SK-N-SH treated with all-trans-retinoic acid at 6 μM for 48 hours (cell line): ENCODE measurements around the gene FHIT.

Experiments used
- ATAC-seq: fragments of 200-7000 bp; cut with Tn5 transposase; 3 replicates; pipeline ENCODE4 v1.9.1; 2020; ENCODE audit warnings: mild to moderate bottlenecking, moderate library complexity
- ARNTL ChIP-seq: fragments of 450-650 bp; formaldehyde crosslinking; IDR thresholded peaks from 2 replicates; pipeline ENCODE4 v1.5.0; 2020; ENCODE audit warnings: low read depth, mild to moderate bottlenecking, moderate library complexity, borderline replicate concordance
- BACH2 ChIP-seq: fragments of 250-450 bp; sonication (Bioruptor Pico); IDR thresholded peaks from 2 replicates; pipeline ENCODE4 v1.9.0; 2021; ENCODE audit warnings: mild to moderate bottlenecking, borderline replicate concordance
- ESRRG ChIP-seq: fragments of 250-450 bp; sonication (Bioruptor Pico); IDR thresholded peaks from 2 replicates; pipeline ENCODE4 v1.6.1; 2021; ENCODE audit warnings: mild to moderate bottlenecking
- GLIS3 ChIP-seq: fragments of 250-450 bp; sonication (Bioruptor Pico); IDR thresholded peaks from 2 replicates; pipeline ENCODE4 v1.5.0; 2020; ENCODE audit warnings: mild to moderate bottlenecking, moderate library complexity
- ISL1 ChIP-seq: fragments of 250-450 bp; sonication (Bioruptor Pico); IDR thresholded peaks from 2 replicates; pipeline ENCODE4 v2.1.2; 2022; ENCODE audit warnings: mild to moderate bottlenecking, moderate library complexity
- OSR1 ChIP-seq: fragments of 250-450 bp; sonication (Bioruptor Pico); IDR thresholded peaks from 2 replicates; pipeline ENCODE4 v1.8.0; 2022; ENCODE audit warnings: moderate library complexity, mild to moderate bottlenecking, inconsistent platforms
- PPARA ChIP-seq: fragments of 250-450 bp; sonication (Bioruptor Pico); IDR thresholded peaks from 2 replicates; pipeline ENCODE4 v1.5.0; 2020; ENCODE audit warnings: mild to moderate bottlenecking, borderline replicate concordance
- SNAI2 ChIP-seq: fragments of 250-450 bp; sonication (Bioruptor Pico); IDR thresholded peaks from 2 replicates; pipeline ENCODE4 v1.5.0; 2020; ENCODE audit warnings: mild to moderate bottlenecking, moderate library complexity
- TCF4 ChIP-seq: fragments of 250-450 bp; sonication (Bioruptor Pico); IDR thresholded peaks from 2 replicates; pipeline ENCODE4 v1.8.0; 2021; ENCODE audit warnings: mild to moderate bottlenecking, moderate library complexity, borderline replicate concordance
- TOX ChIP-seq: fragments of 250-450 bp; sonication (Bioruptor Pico); IDR thresholded peaks from 2 replicates; pipeline ENCODE4 v1.8.0; 2021; ENCODE audit warnings: mild to moderate bottlenecking, moderate library complexity, borderline replicate concordance
- ZC3H10 ChIP-seq: fragments of 250-450 bp; sonication (Bioruptor Pico); IDR thresholded peaks from 2 replicates; pipeline ENCODE4 v1.5.1; 2021; ENCODE audit warnings: mild to moderate bottlenecking, moderate library complexity
- ZFP30 ChIP-seq: fragments of 450-650 bp; formaldehyde crosslinking; IDR thresholded peaks from 2 replicates; pipeline ENCODE4 v1.5.0; 2022; ENCODE audit warnings: mild to moderate bottlenecking, moderate library complexity
- ZNF565 ChIP-seq: fragments of 450-650 bp; formaldehyde crosslinking; conservative IDR thresholded peaks from 2 replicates; pipeline ENCODE4 v1.5.0; 2020; ENCODE audit warnings: low read depth, mild to moderate bottlenecking, moderate library complexity
- ZNF70 ChIP-seq: fragments of 450-650 bp; formaldehyde crosslinking; IDR thresholded peaks from 2 replicates; pipeline ENCODE4 v1.5.0; 2020; ENCODE audit warnings: mild to moderate bottlenecking, moderate library complexity
- ZNF8 ChIP-seq: fragments of 450-650 bp; formaldehyde crosslinking; IDR thresholded peaks from 2 replicates; pipeline ENCODE4 v1.5.0; 2020; ENCODE audit warnings: mild to moderate bottlenecking, moderate library complexity
- TF ChIP-seq, protein P1 (sequence below): fragments of 250-450 bp; sonication (Bioruptor Pico); IDR thresholded peaks from 2 replicates; pipeline ENCODE4 v1.8.0; 2020; ENCODE audit warnings: mild to moderate bottlenecking, moderate library complexity, borderline replicate concordance
- TF ChIP-seq, protein P2 (sequence below): fragments of 250-450 bp; sonication (Bioruptor Pico); IDR thresholded peaks from 2 replicates; pipeline ENCODE4 v1.8.0; 2021; ENCODE audit warnings: low read depth, mild to moderate bottlenecking, moderate library complexity, borderline replicate concordance
- TF ChIP-seq, protein P3 (sequence below): fragments of 250-450 bp; sonication (Bioruptor Pico); IDR thresholded peaks from 2 replicates; pipeline ENCODE4 v1.5.0; 2020; ENCODE audit warnings: mild to moderate bottlenecking, moderate library complexity
- TF ChIP-seq, protein P4 (sequence below): fragments of 250-450 bp; sonication (Bioruptor Pico); IDR thresholded peaks from 2 replicates; pipeline ENCODE4 v1.5.1; 2020; ENCODE audit warnings: low read depth, mild to moderate bottlenecking, moderate library complexity
- TF ChIP-seq, protein P5 (sequence below): fragments of 250-450 bp; sonication (Bioruptor Pico); IDR thresholded peaks from 2 replicates; pipeline ENCODE4 v1.5.1; 2021; ENCODE audit warnings: mild to moderate bottlenecking, moderate library complexity

Gene FHIT

DNA sequence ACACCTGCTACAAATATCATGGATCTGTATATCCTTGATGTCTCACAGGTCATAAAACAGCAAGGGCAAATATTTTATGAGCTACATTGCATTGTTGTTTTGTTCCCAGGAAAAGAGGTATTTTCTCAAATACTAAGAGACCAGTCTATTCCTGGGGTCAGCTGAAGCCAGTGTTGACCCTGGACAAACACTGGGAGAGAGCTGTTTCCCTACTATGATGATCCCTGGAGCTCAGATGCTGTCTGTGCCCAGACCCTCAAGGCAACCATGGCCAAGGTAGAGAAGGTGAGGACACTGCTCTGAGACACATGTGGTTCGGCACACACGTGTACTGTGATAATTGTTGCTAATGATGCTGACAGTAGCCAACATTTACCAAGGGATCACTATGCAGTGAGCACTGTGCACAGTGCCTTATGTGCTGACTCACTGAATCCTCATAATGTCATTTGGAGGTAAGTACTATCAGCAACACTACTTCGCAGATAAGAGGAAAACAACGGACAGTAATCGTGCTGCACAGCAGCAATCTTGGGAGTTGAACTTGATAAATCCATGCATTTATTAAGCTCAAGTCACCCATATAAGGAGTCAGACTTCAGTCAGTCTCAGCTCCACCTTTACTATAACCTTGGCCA lies 943.6 kb downstream of the FHIT start:
- no peak for ATAC-seq
- TF ChIP-seq PPARA (no peak), ZC3H10 (CRISPR knock-in tag) (no peak), GLIS3 (CRISPR knock-in tag) (no peak), ISL1 (no peak), BACH2 (CRISPR knock-in tag) (no peak), ZFP30 (CRISPR knock-in tag) (no peak), ZNF70 (no peak), ZNF565 (CRISPR knock-in tag) (no peak), ARNTL (no peak), SNAI2 (CRISPR knock-in tag) (no peak), TOX (CRISPR knock-in tag) (no peak), ESRRG (no peak), ZNF8 (CRISPR knock-in tag) (no peak), OSR1 (no peak)
- TF ChIP-seq, protein P1, sequence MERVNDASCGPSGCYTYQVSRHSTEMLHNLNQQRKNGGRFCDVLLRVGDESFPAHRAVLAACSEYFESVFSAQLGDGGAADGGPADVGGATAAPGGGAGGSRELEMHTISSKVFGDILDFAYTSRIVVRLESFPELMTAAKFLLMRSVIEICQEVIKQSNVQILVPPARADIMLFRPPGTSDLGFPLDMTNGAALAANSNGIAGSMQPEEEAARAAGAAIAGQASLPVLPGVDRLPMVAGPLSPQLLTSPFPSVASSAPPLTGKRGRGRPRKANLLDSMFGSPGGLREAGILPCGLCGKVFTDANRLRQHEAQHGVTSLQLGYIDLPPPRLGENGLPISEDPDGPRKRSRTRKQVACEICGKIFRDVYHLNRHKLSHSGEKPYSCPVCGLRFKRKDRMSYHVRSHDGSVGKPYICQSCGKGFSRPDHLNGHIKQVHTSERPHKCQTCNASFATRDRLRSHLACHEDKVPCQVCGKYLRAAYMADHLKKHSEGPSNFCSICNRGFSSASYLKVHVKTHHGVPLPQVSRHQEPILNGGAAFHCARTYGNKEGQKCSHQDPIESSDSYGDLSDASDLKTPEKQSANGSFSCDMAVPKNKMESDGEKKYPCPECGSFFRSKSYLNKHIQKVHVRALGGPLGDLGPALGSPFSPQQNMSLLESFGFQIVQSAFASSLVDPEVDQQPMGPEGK (CRISPR knock-in tag), result no peak
- TF ChIP-seq, protein P2, sequence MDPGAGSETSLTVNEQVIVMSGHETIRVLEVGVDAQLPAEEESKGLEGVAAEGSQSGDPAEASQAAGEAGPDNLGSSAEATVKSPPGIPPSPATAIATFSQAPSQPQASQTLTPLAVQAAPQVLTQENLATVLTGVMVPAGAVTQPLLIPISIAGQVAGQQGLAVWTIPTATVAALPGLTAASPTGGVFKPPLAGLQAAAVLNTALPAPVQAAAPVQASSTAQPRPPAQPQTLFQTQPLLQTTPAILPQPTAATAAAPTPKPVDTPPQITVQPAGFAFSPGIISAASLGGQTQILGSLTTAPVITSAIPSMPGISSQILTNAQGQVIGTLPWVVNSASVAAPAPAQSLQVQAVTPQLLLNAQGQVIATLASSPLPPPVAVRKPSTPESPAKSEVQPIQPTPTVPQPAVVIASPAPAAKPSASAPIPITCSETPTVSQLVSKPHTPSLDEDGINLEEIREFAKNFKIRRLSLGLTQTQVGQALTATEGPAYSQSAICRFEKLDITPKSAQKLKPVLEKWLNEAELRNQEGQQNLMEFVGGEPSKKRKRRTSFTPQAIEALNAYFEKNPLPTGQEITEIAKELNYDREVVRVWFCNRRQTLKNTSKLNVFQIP (CRISPR knock-in tag), result no peak
- TF ChIP-seq, all 23 proteins: peak for 0

DNA sequence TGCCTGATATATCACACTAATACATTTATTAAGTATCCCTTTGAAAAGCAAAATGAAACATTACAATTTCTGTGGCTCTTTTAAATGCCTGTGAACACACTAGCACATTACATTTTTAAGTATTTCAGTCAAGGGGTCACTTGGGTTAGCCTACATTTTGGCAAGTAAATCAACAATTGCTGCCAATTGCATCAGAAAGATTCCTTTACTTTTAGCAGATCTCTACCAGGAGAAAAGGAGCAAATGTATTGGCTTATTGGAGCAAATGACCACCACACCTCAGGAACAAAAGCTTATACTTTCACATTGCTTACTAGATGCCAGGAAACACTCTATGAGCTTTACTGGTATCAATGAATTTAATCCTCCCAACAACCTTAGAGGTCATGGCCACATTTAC lies 947.1 kb downstream of the FHIT start:
- ATAC-seq, result no peak

More for the DNA sequence above, 947.1 kb downstream of the FHIT start:
- TF ChIP-seq ZFP30 (CRISPR knock-in tag), result no peak
- no peak for TF ChIP-seq TCF4 (CRISPR knock-in tag)
- no peak for TF ChIP-seq ISL1
- TF ChIP-seq, protein P1 (CRISPR knock-in tag), result no peak
- TF ChIP-seq, protein P2 (CRISPR knock-in tag), result no peak
- TF ChIP-seq SNAI2 (CRISPR knock-in tag), result no peak
- no peak for TF ChIP-seq ESRRG
- TF ChIP-seq ZC3H10 (CRISPR knock-in tag), result no peak
- no peak for TF ChIP-seq ZNF8 (CRISPR knock-in tag)
- TF ChIP-seq, protein P3, sequence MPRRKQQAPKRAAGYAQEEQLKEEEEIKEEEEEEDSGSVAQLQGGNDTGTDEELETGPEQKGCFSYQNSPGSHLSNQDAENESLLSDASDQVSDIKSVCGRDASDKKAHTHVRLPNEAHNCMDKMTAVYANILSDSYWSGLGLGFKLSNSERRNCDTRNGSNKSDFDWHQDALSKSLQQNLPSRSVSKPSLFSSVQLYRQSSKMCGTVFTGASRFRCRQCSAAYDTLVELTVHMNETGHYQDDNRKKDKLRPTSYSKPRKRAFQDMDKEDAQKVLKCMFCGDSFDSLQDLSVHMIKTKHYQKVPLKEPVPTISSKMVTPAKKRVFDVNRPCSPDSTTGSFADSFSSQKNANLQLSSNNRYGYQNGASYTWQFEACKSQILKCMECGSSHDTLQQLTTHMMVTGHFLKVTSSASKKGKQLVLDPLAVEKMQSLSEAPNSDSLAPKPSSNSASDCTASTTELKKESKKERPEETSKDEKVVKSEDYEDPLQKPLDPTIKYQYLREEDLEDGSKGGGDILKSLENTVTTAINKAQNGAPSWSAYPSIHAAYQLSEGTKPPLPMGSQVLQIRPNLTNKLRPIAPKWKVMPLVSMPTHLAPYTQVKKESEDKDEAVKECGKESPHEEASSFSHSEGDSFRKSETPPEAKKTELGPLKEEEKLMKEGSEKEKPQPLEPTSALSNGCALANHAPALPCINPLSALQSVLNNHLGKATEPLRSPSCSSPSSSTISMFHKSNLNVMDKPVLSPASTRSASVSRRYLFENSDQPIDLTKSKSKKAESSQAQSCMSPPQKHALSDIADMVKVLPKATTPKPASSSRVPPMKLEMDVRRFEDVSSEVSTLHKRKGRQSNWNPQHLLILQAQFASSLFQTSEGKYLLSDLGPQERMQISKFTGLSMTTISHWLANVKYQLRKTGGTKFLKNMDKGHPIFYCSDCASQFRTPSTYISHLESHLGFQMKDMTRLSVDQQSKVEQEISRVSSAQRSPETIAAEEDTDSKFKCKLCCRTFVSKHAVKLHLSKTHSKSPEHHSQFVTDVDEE (CRISPR knock-in tag), result no peak
- TF ChIP-seq, protein P4, sequence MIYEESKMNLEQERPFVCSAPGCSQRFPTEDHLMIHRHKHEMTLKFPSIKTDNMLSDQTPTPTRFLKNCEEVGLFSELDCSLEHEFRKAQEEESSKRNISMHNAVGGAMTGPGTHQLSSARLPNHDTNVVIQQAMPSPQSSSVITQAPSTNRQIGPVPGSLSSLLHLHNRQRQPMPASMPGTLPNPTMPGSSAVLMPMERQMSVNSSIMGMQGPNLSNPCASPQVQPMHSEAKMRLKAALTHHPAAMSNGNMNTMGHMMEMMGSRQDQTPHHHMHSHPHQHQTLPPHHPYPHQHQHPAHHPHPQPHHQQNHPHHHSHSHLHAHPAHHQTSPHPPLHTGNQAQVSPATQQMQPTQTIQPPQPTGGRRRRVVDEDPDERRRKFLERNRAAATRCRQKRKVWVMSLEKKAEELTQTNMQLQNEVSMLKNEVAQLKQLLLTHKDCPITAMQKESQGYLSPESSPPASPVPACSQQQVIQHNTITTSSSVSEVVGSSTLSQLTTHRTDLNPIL (CRISPR knock-in tag), result no peak
- TF ChIP-seq, protein P5, sequence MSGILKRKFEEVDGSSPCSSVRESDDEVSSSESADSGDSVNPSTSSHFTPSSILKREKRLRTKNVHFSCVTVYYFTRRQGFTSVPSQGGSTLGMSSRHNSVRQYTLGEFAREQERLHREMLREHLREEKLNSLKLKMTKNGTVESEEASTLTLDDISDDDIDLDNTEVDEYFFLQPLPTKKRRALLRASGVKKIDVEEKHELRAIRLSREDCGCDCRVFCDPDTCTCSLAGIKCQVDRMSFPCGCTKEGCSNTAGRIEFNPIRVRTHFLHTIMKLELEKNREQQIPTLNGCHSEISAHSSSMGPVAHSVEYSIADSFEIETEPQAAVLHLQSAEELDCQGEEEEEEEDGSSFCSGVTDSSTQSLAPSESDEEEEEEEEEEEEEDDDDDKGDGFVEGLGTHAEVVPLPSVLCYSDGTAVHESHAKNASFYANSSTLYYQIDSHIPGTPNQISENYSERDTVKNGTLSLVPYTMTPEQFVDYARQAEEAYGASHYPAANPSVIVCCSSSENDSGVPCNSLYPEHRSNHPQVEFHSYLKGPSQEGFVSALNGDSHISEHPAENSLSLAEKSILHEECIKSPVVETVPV, result no peak
- TF ChIP-seq GLIS3 (CRISPR knock-in tag), result no peak
- TF ChIP-seq ARNTL, result no peak
